Endothelial cell of umbilical vein (primary cell): ENCODE measurements around the gene OVCH1. TPM values are rescaled to one million over a fixed set of nuclear protein-coding genes. Genes with fewer than 3 reads are reported as not detected.

Source experiments
- BruUV-seq: library from RNA; stranded (reverse); fragments of 400-500 nt; replicated peaks from 2 replicates; lab custom pipeline; 2021; lab: Mats Ljungman, UMichigan
- CTCF ChIA-PET: fragments of 300-600, 350-600 bp; sonication (Branson Sonifier 250); formaldehyde crosslinking; loops from one replicate; lab custom pipeline; 2021; ENCODE audit warnings: antibody characterized with exemption, inconsistent platforms; lab: Charles Lee
- POLR2A ChIA-PET: fragments of 300-600, 350-600 bp; sonication (Branson Sonifier 250); formaldehyde crosslinking; loops from one replicate; lab custom pipeline; 2021; ENCODE audit warnings: antibody characterized with exemption, inconsistent platforms; lab: Charles Lee
- DNase-seq: peaks from one replicate; pipeline ENCODE4 v3.0.0-alpha.2; 2011; ENCODE audit warnings: low read depth, low spot score
- FAIRE-seq: peaks from 2 replicates; lab custom pipeline; 2011; peaks lifted over from hg19 to GRCh38; lab: Jason Lieb, UNC
- H2AFZ ChIP-seq: 2 replicates; pipeline ENCODE4 v1.6.0; 2012; ENCODE audit warnings: low read depth, low read length, control low read depth, inconsistent platforms
- H3K27ac ChIP-seq: 2 replicates; pipeline ENCODE4 v1.5.1; 2011; ENCODE audit warnings: low read depth, mild to moderate bottlenecking, control low read depth, low read length, moderate library complexity; ENCODE audit not compliant: insufficient read depth
- H3K27me3 ChIP-seq, 2 experiments: 2 replicates each; pipeline versions ENCODE4 v1.6.0 to v1.6.1; 2011; ENCODE audit warnings: low read length in 2 of 2, mixed read lengths in 1 of 2; ENCODE audit not compliant: control insufficient read depth in 2 of 2, insufficient read depth in 2 of 2
- H3K36me3 ChIP-seq, 2 experiments: 2 replicates in 1 of 2; 3 replicates in 1 of 2; pipeline ENCODE4 v1.5.1; 2011; ENCODE audit warnings: low read length in 2 of 2, mild to moderate bottlenecking in 1 of 2, moderate library complexity in 1 of 2; ENCODE audit not compliant: control insufficient read depth in 2 of 2, insufficient read depth in 2 of 2; ENCODE audit errors: extremely low read depth in 1 of 2
- H3K4me1 ChIP-seq: 3 replicates; pipeline ENCODE4 v1.5.1; 2011; ENCODE audit warnings: mild to moderate bottlenecking, low read length; ENCODE audit not compliant: control insufficient read depth, insufficient read depth; ENCODE audit errors: extremely low read depth
- H3K4me2 ChIP-seq: 2 replicates; pipeline ENCODE4 v1.6.1; 2011; ENCODE audit warnings: low read length, control low read depth, mixed read lengths; ENCODE audit not compliant: insufficient read depth
- H3K4me3 ChIP-seq, 3 experiments: fragments of 200-600 bp in 1 of 3; sonication (generic), shearing (Covaris generic) in 1 of 3; replicated peaks in 1 of 3; 2 replicates each; pipeline ENCODE4 v1.5.1; 2011 to 2016; ENCODE audit warnings: control low read depth in 3 of 3, low read length in 3 of 3, mild to moderate bottlenecking in 2 of 3, inconsistent platforms in 1 of 3, low read depth in 1 of 3, moderate library complexity in 1 of 3; ENCODE audit not compliant: insufficient read depth in 1 of 3
- H3K79me2 ChIP-seq: 2 replicates; pipeline ENCODE4 v1.6.0; 2012; ENCODE audit warnings: low read length, inconsistent platforms; ENCODE audit not compliant: control insufficient read depth, insufficient read depth
- H3K9ac ChIP-seq: replicated peaks from 2 replicates; pipeline ENCODE3; 2011; ENCODE audit warnings: low read length, control low read depth; ENCODE audit not compliant: insufficient read depth; ENCODE audit errors: extremely low read depth
- H3K9me1 ChIP-seq: replicated peaks from 3 replicates; pipeline ENCODE4 v1.6.0; 2011; ENCODE audit warnings: mild to moderate bottlenecking, low read length; ENCODE audit not compliant: control insufficient read depth, insufficient read depth; ENCODE audit errors: extremely low read depth
- H3K9me3 ChIP-seq: replicated peaks from 2 replicates; pipeline ENCODE4 v1.5.1; 2012; ENCODE audit warnings: low read length, inconsistent platforms; ENCODE audit not compliant: control insufficient read depth, insufficient read depth
- H4K20me1 ChIP-seq: replicated peaks from 2 replicates; pipeline ENCODE3; 2011; ENCODE audit warnings: mild to moderate bottlenecking, low read length; ENCODE audit not compliant: control insufficient read depth, insufficient read depth; ENCODE audit errors: extremely low read depth
- CTCF ChIP-seq, 2 donors: IDR thresholded peaks; 1 replicate in 1 of 2; 2 replicates in 1 of 2; pipeline ENCODE4 v1.5.1; 2011; ENCODE audit warnings: low read length in 2 of 2, mild to moderate bottlenecking in 2 of 2, moderate library complexity in 2 of 2, control low read depth in 1 of 2, inconsistent platforms in 1 of 2, low read depth in 1 of 2; ENCODE audit not compliant: insufficient read depth in 1 of 2; ENCODE audit errors: extremely low read depth in 1 of 2
- EZH2 ChIP-seq: IDR thresholded peaks from 2 replicates; pipeline ENCODE4 v1.6.1; 2012; ENCODE audit warnings: borderline replicate concordance, low read depth, mild to moderate bottlenecking, moderate library complexity, low read length, inconsistent platforms; ENCODE audit not compliant: severe bottlenecking
- FOS ChIP-seq: IDR thresholded peaks from 2 replicates; pipeline ENCODE4 v1.6.1; 2011; ENCODE audit warnings: mild to moderate bottlenecking, low read length, moderate library complexity, borderline replicate concordance; ENCODE audit not compliant: insufficient read depth
- GATA2 ChIP-seq: IDR thresholded peaks from 2 replicates; pipeline ENCODE4 v1.7.0; 2011; ENCODE audit warnings: low read depth, mild to moderate bottlenecking, moderate library complexity, mixed read lengths, low read length; ENCODE audit not compliant: insufficient read length, insufficient read depth
- JUN ChIP-seq: IDR thresholded peaks from 2 replicates; pipeline ENCODE4 v1.6.1; 2011; ENCODE audit warnings: borderline replicate concordance, low read depth; ENCODE audit not compliant: insufficient read length, insufficient read depth
- MAX ChIP-seq: IDR thresholded peaks from 2 replicates; pipeline ENCODE4 v1.6.1; 2011; ENCODE audit not compliant: insufficient read depth, insufficient read length
- MYC ChIP-seq: IDR thresholded peaks from one replicate; pipeline ENCODE4 v1.6.1; 2011; ENCODE audit warnings: mild to moderate bottlenecking, low read depth, low read length
- POLR2A ChIP-seq: IDR thresholded peaks from 2 replicates; pipeline ENCODE4 v1.6.1; 2012; ENCODE audit warnings: low read depth, mild to moderate bottlenecking, control low read depth, low read length
- POLR2AphosphoS5 ChIP-seq: IDR thresholded peaks from 2 replicates; pipeline ENCODE4 v1.6.1; 2012; ENCODE audit warnings: low read depth, mild to moderate bottlenecking, control low read depth, low read length, moderate library complexity; ENCODE audit not compliant: insufficient read depth
- dilution Hi-C: fragments of 300-500 bp; cut with MboI; formaldehyde crosslinking; loops from one replicate; pipeline ENCODE4 v1.15.0; 2019; ENCODE audit warnings: low sequenced_read_pairs; ENCODE audit not compliant: extremely low pct_ligation_motif_present
- intact Hi-C: fragments of 100-400 bp; cut with micrococcal nuclease; formaldehyde crosslinking; loops from one replicate; pipeline ENCODE4 v1.10.0; 2022
- polyA plus RNA-seq, 4 experiments: library from polyadenylated mRNA; depleted of rRNA in 3 of 4; stranded (reverse) in 3 of 4; unstranded in 1 of 4; fragments of >200 nt; gene quantifications; 2 replicates each; pipeline versions ENCODE4 v1.2.1 to v1.2.3, GENCODE V29; 2011 to 2012; ENCODE audit warnings: missing spikeins in 1 of 4
- total RNA-seq: library from RNA; stranded (reverse); gene quantifications from 2 replicates; pipeline ENCODE4 v1.2.3, GENCODE V29; 2021

OVCH1 gene
- total and polyA plus RNA-seq, 2 donors (not counting 3 experiments of a cell fraction or from before 2014, with no cell fraction given) = 0.01 TPM; not detected in 1

- Histone ChIP-seq H2AFZ (no peak overlapping the region), H3K27ac (no peak overlapping the region), H3K36me3 (no peaks in the 10 kb centered on the region), H3K4me2 (no peak overlapping the region), H3K4me1 (no peaks in the 10 kb centered on the region), H3K27me3 (no peaks in the 10 kb centered on the region), H3K9ac (no peak overlapping the region), H3K79me2 (no peaks in the 10 kb centered on the region), H3K9me1 (no peaks in the 10 kb centered on the region), H4K20me1 (no peaks in the 10 kb centered on the region), H3K9me3 (no peaks in the 10 kb centered on the region), H3K4me3 (no peak overlapping the region)
- ChIA-PET CTCF (no interaction called here), POLR2A (no interaction called here)
- no TSS peak for BruUV-seq
- FAIRE-seq (no peak), DNase-seq (no peak)
- dilution Hi-C loops = no loop called here
- TF ChIP-seq FOS = no peak
- no peak for TF ChIP-seq POLR2AphosphoS5
- no peak for TF ChIP-seq GATA2
- no peak for TF ChIP-seq MYC
- no peak for TF ChIP-seq EZH2
- TF ChIP-seq POLR2A = no peak
- no peak for TF ChIP-seq CTCF (IDR thresholded peaks at IDR 0.05; ENCODE audit: extremely low read depth in 1 of 2, insufficient read depth in 1 of 2, low read depth in 1 of 2, low read length in 2 of 2)
- TF ChIP-seq JUN = no peak
- TF ChIP-seq MAX = no peak
- intact Hi-C loops = no loop called here
Measured at GRCh38 chr12:29509503-29509902, 12.0 kb upstream of the OVCH1 start.
